GM12878 (cell line): ENCODE data around the gene CD1D. TPM values are rescaled to one million over a fixed set of nuclear protein-coding genes. Genes with fewer than 3 reads are reported as not detected.

ENCODE experiments used
- ATAC-seq: fragments of 200-7000 bp; cut with Tn5 transposase; 3 replicates; pipeline ENCODE4 v1.9.1; 2020; ENCODE audit warnings: mild to moderate bottlenecking, moderate library complexity
- BruUV-seq: library from RNA; stranded (reverse); fragments of 400-500 nt; replicated peaks from 2 replicates; lab custom pipeline; 2021; lab: Mats Ljungman, UMichigan
- CTCF ChIA-PET: fragments of 300-600 bp; sonication (Branson Sonifier 250); formaldehyde crosslinking; extraction: SDS; loops from one replicate; lab custom pipeline; 2021; ENCODE audit warnings: inconsistent platforms; lab: Yijun Ruan, JAX
- POLR2A ChIA-PET: fragments of 350-600 bp; formaldehyde crosslinking; extraction: SDS; loops from one replicate; lab custom pipeline; 2021; ENCODE audit warnings: inconsistent platforms; lab: Charles Lee
- RAD21 ChIA-PET: fragments of 300-600 bp; sonication (Branson Sonifier 250); formaldehyde crosslinking; loops from one replicate; lab custom pipeline; 2023; ENCODE audit warnings: antibody characterized with exemption; ENCODE audit not compliant: unreplicated experiment; lab: Charles Lee
- SMC1A ChIA-PET: fragments of 300-600 bp; sonication (Branson Sonifier 250); formaldehyde crosslinking; loops from one replicate; lab custom pipeline; 2023; ENCODE audit not compliant: unreplicated experiment, uncharacterized antibody; lab: Charles Lee
- DNase-seq: peaks from one replicate; pipeline ENCODE4 v3.0.0-alpha.2; 2011; ENCODE audit warnings: low read depth, low spot score
- FAIRE-seq: peaks from 3 replicates; lab custom pipeline; 2011; peaks lifted over from hg19 to GRCh38; lab: Jason Lieb, UNC
- H2AFZ ChIP-seq: 2 replicates; pipeline ENCODE4 v1.6.0; 2011; ENCODE audit warnings: low read depth, low read length, control low read depth; ENCODE audit not compliant: control insufficient read depth
- H3K27ac ChIP-seq: 2 replicates; pipeline ENCODE4 v1.5.1; 2011; ENCODE audit warnings: control low read depth; ENCODE audit not compliant: control insufficient read depth, insufficient read depth
- H3K27me3 ChIP-seq, 2 experiments: replicated peaks in 1 of 2; 2 replicates each; pipeline versions ENCODE4 v1.6.0 to v1.6.1; 2011; ENCODE audit warnings: low read length in 1 of 2; ENCODE audit not compliant: control insufficient read depth in 2 of 2, insufficient read depth in 2 of 2
- H3K36me3 ChIP-seq, 2 experiments: 2 replicates each; pipeline ENCODE4 v1.5.1; 2011; ENCODE audit warnings: low read length in 1 of 2; ENCODE audit not compliant: control insufficient read depth in 2 of 2, insufficient read depth in 2 of 2
- H3K4me1 ChIP-seq: 2 replicates; pipeline ENCODE4 v1.6.1; 2011; ENCODE audit warnings: mild to moderate bottlenecking, low read length, moderate library complexity, mixed read lengths; ENCODE audit not compliant: control insufficient read depth, insufficient read depth
- H3K4me2 ChIP-seq: 2 replicates; pipeline ENCODE4 v1.6.0; 2011; ENCODE audit warnings: control low read depth; ENCODE audit not compliant: control insufficient read depth, insufficient read depth
- H3K4me3 ChIP-seq: fragments of 200-600 bp; sonication (generic); 2 replicates; pipeline ENCODE4 v1.5.1; 2016
- H3K79me2 ChIP-seq: 2 replicates; pipeline ENCODE4 v1.6.0; 2011; ENCODE audit warnings: low read length; ENCODE audit not compliant: control insufficient read depth, insufficient read depth
- H3K9ac ChIP-seq: 2 replicates; pipeline ENCODE4 v1.8.0; 2011; ENCODE audit warnings: low read length, control low read depth, mixed read lengths; ENCODE audit not compliant: control insufficient read depth, insufficient read depth
- H3K9me3 ChIP-seq: replicated peaks from 3 replicates; pipeline ENCODE4 v1.5.1; 2011; ENCODE audit warnings: mild to moderate bottlenecking, low read length; ENCODE audit not compliant: control insufficient read depth, insufficient read depth
- H4K20me1 ChIP-seq: 2 replicates; pipeline ENCODE4 v1.6.0; 2011; ENCODE audit not compliant: control insufficient read depth, insufficient read depth
- EP300 ChIP-seq, 2 experiments: fragments of 150-350 bp in 1 of 2; IDR thresholded peaks; 2 replicates each; pipeline ENCODE4 v1.6.1; 2011 to 2012; ENCODE audit warnings: low read depth in 2 of 2, low read length in 2 of 2, borderline replicate concordance in 1 of 2, improper control_type of control experiment in 1 of 2, inconsistent platforms in 1 of 2; ENCODE audit not compliant: control insufficient read depth in 1 of 2
- KDM1A ChIP-seq: fragments of 200-600 bp; sonication (generic); IDR thresholded peaks from 2 replicates; pipeline ENCODE4 v1.6.1; 2016; ENCODE audit warnings: borderline replicate concordance
- MTA2 ChIP-seq: fragments of 450-650 bp; IDR thresholded peaks from 2 replicates; pipeline ENCODE4 v1.6.1; 2016; ENCODE audit warnings: low read depth, mild to moderate bottlenecking, moderate library complexity
- MXI1 ChIP-seq: fragments of 150-350 bp; IDR thresholded peaks from 2 replicates; pipeline ENCODE4 v1.6.1; 2011; ENCODE audit warnings: low read depth, mild to moderate bottlenecking, inconsistent platforms, low read length, improper control_type of control experiment
- NBN ChIP-seq: fragments of 450-650 bp; IDR thresholded peaks from 2 replicates; pipeline ENCODE4 v1.6.1; 2016
- NFYB ChIP-seq: IDR thresholded peaks from 2 replicates; pipeline ENCODE4 v1.6.1; 2011; ENCODE audit warnings: low read depth, mild to moderate bottlenecking, low read length, improper control_type of control experiment, moderate library complexity; ENCODE audit not compliant: insufficient read depth
- NR2C1 ChIP-seq: fragments of 450-650 bp; IDR thresholded peaks from 2 replicates; pipeline ENCODE4 v1.6.1; 2017; ENCODE audit warnings: antibody characterized with exemption, mild to moderate bottlenecking, moderate library complexity
- PML ChIP-seq: IDR thresholded peaks from 2 replicates; pipeline ENCODE4 v1.6.1; 2012; ENCODE audit warnings: low read length, inconsistent platforms
- SPI1 ChIP-seq: IDR thresholded peaks from 2 replicates; pipeline ENCODE4 v1.6.1; 2011; ENCODE audit warnings: low read depth, mild to moderate bottlenecking, low read length, moderate library complexity, borderline replicate concordance; ENCODE audit not compliant: insufficient read depth
- SREBF2 ChIP-seq: IDR thresholded peaks from 2 replicates; pipeline ENCODE4 v1.6.1; 2012; ENCODE audit warnings: mild to moderate bottlenecking, low read length
- TAF1 ChIP-seq: IDR thresholded peaks from 2 replicates; pipeline ENCODE4 v1.6.1; 2011; ENCODE audit warnings: mild to moderate bottlenecking, low read depth, low read length, borderline replicate concordance
- WGBS: methylation state at CpG from one replicate; pipeline ENCODE4 v1.1.6; 2016; ENCODE audit warnings: low lambda C conversion rate; ENCODE audit not compliant: insufficient replicate concordance, insufficient coverage; ENCODE audit errors: missing lambda C conversion rate; 5-methylcytosine and 5-hydroxymethylcytosine counted together
- in situ Hi-C: fragments of 300-500 bp; cut with MboI; formaldehyde crosslinking; loops from 9 replicates; pipeline ENCODE4 v1.14.3; 2018; ENCODE audit warnings: mixed read lengths
- intact Hi-C: fragments of 100-400 bp; cut with micrococcal nuclease; formaldehyde crosslinking; loops from one replicate; pipeline ENCODE4 v1.14.2; 2022; ENCODE audit not compliant: unreplicated experiment
- polyA plus RNA-seq, 11 experiments: library from polyadenylated mRNA; depleted of rRNA in 4 of 11; unstranded in 6 of 11; stranded (reverse) in 5 of 11; fragments of >200 nt; fragmentation: Nextera tagmentation in 4 of 11; fragmentation: Illumina TruSeq in 1 of 11; extraction: Ambion mirVana in 4 of 11; extraction: Trizol in 1 of 11; gene quantifications; 1 replicate in 1 of 11; 2 replicates in 10 of 11; pipeline versions ENCODE4 v1.2.1 to v1.2.3, GENCODE V29; 2011 to 2016; ENCODE audit warnings: inconsistent platforms in 2 of 11, missing spikeins in 2 of 11, low read depth in 1 of 11
- total RNA-seq, 4 experiments: library from RNA; depleted of rRNA in 3 of 4; stranded (reverse); fragments of >200 nt in 3 of 4; fragmentation: Illumina TruSeq in 1 of 4; extraction: Trizol in 1 of 4; gene quantifications; 2 replicates each; pipeline versions ENCODE4 v1.2.1 to v1.2.3, GENCODE V29; 2013 to 2021
- TF ChIP-seq, protein P1 (sequence below): IDR thresholded peaks from 2 replicates; pipeline ENCODE4 v1.6.1; 2011; ENCODE audit warnings: low read depth, low read length, improper control_type of control experiment, borderline replicate concordance
- TF ChIP-seq, protein P2 (sequence below): fragments of 150-350 bp; IDR thresholded peaks from 2 replicates; pipeline ENCODE4 v1.6.1; 2014; ENCODE audit warnings: mild to moderate bottlenecking, low read depth, low read length
- TF ChIP-seq, protein P3 (sequence below): fragments of 450-650 bp; formaldehyde crosslinking; IDR thresholded peaks from 2 replicates; pipeline ENCODE4 v1.4.0; 2020; ENCODE audit warnings: mild to moderate bottlenecking, moderate library complexity
- TF ChIP-seq, protein P4 (sequence below): IDR thresholded peaks from 2 replicates; pipeline ENCODE4 v1.6.1; 2012; ENCODE audit warnings: low read depth, low read length, improper control_type of control experiment

CD1D gene
- total and polyA plus RNA-seq, 10 of the 15 experiments (the other 5 are each of a cell fraction or from before 2014, with no cell fraction given): 0.21 to 1.4 (median 0.73) TPM; not detected in 2

DNA sequence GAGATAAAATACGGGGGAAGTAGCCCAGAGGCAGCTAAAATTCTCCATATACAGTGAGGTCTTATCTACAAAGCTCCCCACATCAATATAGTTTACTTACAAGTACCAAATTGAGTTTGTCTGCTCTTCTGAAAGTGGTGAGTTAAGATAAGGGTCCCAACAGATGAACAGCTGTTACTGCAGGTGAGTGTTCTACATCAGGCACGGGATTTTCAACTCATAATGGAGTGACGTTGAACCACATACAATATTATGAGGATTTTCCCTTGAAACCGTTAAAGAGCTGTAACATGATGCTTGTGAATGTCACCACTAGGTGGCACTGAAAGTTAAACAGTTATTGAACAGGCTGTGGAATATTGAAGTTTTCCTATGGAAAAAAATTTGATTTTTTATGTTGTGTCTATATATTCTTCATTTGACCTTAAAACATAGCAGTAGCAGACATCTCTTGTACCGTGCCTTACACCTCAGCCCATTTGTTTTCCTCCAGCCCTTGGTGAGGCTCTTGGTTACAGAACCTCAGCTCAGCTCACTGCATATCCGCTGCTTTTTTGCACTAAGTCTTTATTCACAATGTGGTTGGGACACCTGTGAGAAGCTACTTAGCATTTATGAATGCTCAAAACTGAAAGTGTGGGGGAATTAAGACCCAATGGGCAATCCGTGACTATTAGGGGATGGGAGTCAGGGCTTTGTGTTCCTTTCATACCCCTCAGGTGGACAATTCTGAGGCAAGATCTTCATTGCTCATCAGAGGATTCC is 23.2 kb downstream of the CD1D start (continued):
- no peak for TF ChIP-seq NFYB
- TF ChIP-seq, protein P1, sequence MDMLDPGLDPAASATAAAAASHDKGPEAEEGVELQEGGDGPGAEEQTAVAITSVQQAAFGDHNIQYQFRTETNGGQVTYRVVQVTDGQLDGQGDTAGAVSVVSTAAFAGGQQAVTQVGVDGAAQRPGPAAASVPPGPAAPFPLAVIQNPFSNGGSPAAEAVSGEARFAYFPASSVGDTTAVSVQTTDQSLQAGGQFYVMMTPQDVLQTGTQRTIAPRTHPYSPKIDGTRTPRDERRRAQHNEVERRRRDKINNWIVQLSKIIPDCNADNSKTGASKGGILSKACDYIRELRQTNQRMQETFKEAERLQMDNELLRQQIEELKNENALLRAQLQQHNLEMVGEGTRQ: no peak
- no peak for TF ChIP-seq MXI1
- no peak for TF ChIP-seq KDM1A

DNA sequence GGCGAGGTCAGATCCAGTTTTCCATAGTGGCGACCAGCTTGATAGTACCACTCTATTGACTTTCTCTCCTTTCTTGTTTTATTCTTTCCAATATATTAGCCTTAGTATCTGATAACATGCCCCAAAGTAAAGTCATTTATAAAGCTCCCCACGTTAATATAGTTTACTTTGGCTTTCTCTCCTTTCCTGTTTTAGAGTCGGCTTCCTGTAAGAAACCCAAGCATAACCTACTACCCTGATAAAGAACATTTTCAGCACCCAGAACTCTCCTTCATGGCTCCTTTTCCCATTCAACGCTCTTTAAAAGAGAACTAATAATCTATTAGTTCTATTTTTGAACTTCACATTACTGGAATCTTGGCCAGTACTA is 23.7 kb downstream of the CD1D start:
- no peak for FAIRE-seq
- no TSS peak for BruUV-seq
- no peak for TF ChIP-seq NR2C1
- TF ChIP-seq SREBF2: no peak
- TF ChIP-seq EP300 (IDR thresholded peaks at IDR 0.05; ENCODE audit: borderline replicate concordance in 1 of 2, control insufficient read depth in 1 of 2, low read depth in 2 of 2, low read length in 2 of 2): no peak
- no peak for TF ChIP-seq TAF1
- TF ChIP-seq, protein P2, sequence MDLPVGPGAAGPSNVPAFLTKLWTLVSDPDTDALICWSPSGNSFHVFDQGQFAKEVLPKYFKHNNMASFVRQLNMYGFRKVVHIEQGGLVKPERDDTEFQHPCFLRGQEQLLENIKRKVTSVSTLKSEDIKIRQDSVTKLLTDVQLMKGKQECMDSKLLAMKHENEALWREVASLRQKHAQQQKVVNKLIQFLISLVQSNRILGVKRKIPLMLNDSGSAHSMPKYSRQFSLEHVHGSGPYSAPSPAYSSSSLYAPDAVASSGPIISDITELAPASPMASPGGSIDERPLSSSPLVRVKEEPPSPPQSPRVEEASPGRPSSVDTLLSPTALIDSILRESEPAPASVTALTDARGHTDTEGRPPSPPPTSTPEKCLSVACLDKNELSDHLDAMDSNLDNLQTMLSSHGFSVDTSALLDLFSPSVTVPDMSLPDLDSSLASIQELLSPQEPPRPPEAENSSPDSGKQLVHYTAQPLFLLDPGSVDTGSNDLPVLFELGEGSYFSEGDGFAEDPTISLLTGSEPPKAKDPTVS: no peak
- TF ChIP-seq, protein P3, sequence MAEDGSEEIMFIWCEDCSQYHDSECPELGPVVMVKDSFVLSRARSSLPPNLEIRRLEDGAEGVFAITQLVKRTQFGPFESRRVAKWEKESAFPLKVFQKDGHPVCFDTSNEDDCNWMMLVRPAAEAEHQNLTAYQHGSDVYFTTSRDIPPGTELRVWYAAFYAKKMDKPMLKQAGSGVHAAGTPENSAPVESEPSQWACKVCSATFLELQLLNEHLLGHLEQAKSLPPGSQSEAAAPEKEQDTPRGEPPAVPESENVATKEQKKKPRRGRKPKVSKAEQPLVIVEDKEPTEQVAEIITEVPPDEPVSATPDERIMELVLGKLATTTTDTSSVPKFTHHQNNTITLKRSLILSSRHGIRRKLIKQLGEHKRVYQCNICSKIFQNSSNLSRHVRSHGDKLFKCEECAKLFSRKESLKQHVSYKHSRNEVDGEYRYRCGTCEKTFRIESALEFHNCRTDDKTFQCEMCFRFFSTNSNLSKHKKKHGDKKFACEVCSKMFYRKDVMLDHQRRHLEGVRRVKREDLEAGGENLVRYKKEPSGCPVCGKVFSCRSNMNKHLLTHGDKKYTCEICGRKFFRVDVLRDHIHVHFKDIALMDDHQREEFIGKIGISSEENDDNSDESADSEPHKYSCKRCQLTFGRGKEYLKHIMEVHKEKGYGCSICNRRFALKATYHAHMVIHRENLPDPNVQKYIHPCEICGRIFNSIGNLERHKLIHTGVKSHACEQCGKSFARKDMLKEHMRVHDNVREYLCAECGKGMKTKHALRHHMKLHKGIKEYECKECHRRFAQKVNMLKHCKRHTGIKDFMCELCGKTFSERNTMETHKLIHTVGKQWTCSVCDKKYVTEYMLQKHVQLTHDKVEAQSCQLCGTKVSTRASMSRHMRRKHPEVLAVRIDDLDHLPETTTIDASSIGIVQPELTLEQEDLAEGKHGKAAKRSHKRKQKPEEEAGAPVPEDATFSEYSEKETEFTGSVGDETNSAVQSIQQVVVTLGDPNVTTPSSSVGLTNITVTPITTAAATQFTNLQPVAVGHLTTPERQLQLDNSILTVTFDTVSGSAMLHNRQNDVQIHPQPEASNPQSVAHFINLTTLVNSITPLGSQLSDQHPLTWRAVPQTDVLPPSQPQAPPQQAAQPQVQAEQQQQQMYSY (CRISPR knock-in tag): no peak
- TF ChIP-seq, protein P4, sequence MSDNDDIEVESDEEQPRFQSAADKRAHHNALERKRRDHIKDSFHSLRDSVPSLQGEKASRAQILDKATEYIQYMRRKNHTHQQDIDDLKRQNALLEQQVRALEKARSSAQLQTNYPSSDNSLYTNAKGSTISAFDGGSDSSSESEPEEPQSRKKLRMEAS: no peak
- no peak for TF ChIP-seq MTA2
- no peak for TF ChIP-seq SPI1
- TF ChIP-seq NBN: no peak
- TF ChIP-seq PML: no peak

More for the DNA sequence above, 23.7 kb downstream of the CD1D start:
- ChIA-PET RAD21 (interaction anchor here (0.7 to 6.4 kb wide), 25 partner anchors 18 to 869 kb away, joined by 3 to 179 read pairs (median 4); partner anchors contain the start of gene CD1B), CTCF (interaction anchor here (0.7 to 6.3 kb wide), 60 partner anchors 8 to 884 kb away, joined by 3 to 267 read pairs (median 5); partner anchors contain the start of genes CD1B, CD1C, CD1D and CD1E), SMC1A (interaction anchor here (0.6 to 6.2 kb wide), 36 partner anchors 9 to 875 kb away, joined by 3 to 172 read pairs (median 4); partner anchors contain the start of gene CD1B), POLR2A (interaction anchor here (0.7 to 1.4 kb wide), 2 partner anchors 10 to 125 kb away, joined by 6 to 7 read pairs; no protein-coding TSS in a partner anchor)
- intact Hi-C loops: loop anchor here (1.0 to 5.0 kb wide), 4 partner anchors 83 to 873 kb away; partner anchors contain the start of genes AIM2 and CD1C
- Histone ChIP-seq H3K36me3 (no peaks in the 10 kb centered on the region), H3K27ac (no peak overlapping the region), H2AFZ (no peak overlapping the region), H3K4me3 (no peak overlapping the region), H3K9ac (no peak overlapping the region), H3K27me3 (0 out of 4 replicates have a peak, but pooled peaks cover 0 to 2% of the 10 kb centered on the region in 2 experiments), H4K20me1 (no peaks in the 10 kb centered on the region), H3K79me2 (no peaks in the 10 kb centered on the region), H3K4me2 (no peak overlapping the region), H3K4me1 (no peaks in the 10 kb centered on the region), H3K9me3 (no peaks in the 10 kb centered on the region)
- 5% methylated on average over 5 of the region's 5 CpGs for WGBS
- in situ Hi-C loops: loop anchor here (10.0 kb wide), 1 partner anchor 130 kb away; the partner anchor contains the start of gene CD1B
- DNase-seq: no peak
- no peak for ATAC-seq
